Measurements from ENCODE around the gene MS4A15.
"Not testable (repeated sequence)": the region's sequence is repeated elsewhere in the genome, so short reads cannot be mapped to it uniquely, and the experiment has no call there.

Gene MS4A15

DNA sequence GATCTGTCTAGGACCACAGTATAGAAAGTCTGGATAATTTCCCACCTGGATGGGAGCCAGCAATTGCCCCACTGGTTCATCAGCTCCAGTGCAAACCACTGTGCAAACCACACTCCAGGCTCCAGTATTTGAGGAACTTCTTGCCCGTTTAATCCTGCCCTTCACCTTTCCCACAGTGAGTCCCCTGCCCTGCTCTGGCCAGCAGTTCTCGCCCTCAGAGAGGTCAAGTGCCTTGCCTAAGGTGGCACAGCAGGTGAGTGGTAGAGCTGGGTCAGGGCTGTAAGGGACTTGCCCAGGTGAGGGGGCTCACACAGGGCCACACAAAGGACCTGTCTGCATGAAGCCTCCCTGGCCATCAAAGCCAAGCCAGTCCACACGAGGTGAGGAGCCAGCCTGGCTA is 52.6 kb downstream of the MS4A15 start:
- DNase-seq (ENCODE audit: low read depth) = no peak

- DNase-seq (ENCODE audit: low read depth) = no peak
These were observed 53.0 kb downstream of the MS4A15 start for GRCh38 chr11:60809691-60810090.

DNA sequence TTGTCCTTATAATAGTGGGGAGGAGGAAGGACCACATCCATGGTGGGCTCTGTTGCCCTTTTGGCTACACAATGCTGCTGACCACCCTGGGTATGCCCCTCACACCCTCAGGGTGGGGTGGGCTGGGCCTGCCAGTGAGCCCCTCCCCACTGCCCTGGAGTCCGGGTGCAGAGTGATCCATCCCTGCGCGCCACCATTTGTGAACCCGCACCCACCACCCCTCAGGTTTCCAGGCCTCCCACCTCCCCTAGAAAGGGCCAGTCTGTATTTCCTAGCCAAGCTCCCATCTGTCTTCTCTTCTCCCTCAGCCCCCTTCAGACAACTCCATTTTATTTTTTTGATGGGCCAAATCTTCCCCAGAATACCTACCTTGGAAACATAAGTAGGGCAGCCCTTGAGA is 53.5 kb downstream of the MS4A15 start:
- no peak for DNase-seq (ENCODE audit: low read depth)

DNA sequence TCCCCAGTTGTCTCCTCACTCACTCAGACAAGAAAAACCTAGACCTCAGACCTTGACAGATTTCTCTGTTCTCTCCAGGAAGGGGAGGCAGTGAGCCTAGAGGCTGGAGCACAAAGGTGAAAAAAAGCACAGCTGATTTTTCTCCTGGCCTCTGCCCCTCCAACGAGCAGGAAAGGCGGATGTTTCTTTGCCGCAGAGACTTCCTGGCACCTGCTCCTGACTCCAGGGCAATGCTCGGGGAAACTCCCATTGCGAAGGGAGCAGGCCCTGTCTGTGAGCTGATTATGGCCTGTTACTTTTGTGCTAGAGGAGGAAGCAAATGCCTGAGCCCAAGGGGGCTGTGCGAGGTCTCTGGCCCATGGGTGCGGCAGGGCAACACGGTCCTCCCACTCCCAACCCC is 53.9 kb downstream of the MS4A15 start:
- DNase-seq (ENCODE audit: low read depth) = no peak

GRCh38 chr11:60813324-60813723 is 56.7 kb downstream of the MS4A15 start:
- no peak for DNase-seq (ENCODE audit: low read depth)

- DNase-seq (ENCODE audit: low read depth) = no peak
These were observed 57.4 kb downstream of the MS4A15 start for GRCh38 chr11:60814112-60814511.

- no peak for DNase-seq (ENCODE audit: low read depth)
These were observed 60.0 kb downstream of the MS4A15 start for GRCh38 chr11:60816590-60817157.

DNA sequence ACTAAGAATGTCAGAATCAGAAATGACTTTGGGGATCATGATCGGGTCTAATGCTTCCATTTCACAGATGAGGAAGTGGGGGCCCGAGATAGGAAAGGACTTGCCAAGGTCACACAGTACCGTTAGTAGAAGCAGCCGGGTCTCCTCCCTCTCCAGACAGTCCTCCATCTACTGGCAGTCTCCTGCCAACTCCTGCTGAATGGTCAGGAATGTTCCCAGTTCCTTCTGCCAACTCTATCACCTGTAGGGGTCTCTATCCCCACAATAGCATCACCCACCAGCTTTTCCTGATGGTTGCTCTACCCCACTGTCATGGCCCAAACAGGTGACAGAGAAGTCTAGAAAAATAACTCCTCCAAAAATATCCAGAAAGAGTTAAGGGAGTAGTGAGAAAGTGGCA is 61.4 kb downstream of the MS4A15 start:
- no peak for DNase-seq (ENCODE audit: low read depth)

DNA sequence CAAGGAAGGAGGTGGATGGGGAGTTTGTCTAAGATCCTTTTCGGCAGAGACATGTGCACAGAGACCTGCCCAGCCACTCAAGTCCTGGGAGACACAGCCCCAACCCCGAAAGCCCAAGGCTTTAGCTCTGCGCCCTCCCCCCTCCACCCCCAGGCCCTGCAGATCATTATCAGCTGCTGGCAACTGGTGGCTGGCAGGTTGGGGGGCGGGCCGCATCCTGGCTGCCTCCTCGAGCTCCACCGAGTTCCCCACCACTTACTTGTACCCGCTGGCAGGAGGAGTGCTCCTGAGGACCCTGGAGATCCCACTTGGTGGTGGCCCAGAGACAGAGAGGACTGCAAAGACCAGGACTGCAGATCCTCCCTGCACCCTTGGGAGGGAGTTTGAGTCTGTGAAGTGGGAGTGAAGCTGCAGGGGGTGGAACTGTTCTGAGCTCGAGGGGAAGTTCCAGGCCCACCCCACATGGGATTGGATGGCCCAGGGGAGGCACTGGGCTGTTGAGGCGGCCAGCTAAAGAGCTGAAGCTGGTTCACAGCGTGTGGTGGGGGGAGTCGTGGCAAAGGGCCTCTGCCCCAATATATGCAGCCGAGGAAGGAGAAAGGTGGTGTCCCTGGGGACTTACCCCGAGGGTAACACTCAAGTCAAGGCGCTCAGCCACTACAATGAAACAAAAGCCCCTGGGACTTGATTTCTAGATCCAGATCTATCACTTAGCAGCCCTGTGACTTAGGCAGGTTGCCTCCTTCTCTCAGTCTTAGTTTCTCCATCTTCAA is 65.3 kb downstream of the MS4A15 start:
- DNase-seq (ENCODE audit: low read depth) = no peak

GRCh38 chr11:60823745-60824306 is 67.2 kb downstream of the MS4A15 start:
- not testable (repeated sequence) for DNase-seq (ENCODE audit: low read depth)

DNA sequence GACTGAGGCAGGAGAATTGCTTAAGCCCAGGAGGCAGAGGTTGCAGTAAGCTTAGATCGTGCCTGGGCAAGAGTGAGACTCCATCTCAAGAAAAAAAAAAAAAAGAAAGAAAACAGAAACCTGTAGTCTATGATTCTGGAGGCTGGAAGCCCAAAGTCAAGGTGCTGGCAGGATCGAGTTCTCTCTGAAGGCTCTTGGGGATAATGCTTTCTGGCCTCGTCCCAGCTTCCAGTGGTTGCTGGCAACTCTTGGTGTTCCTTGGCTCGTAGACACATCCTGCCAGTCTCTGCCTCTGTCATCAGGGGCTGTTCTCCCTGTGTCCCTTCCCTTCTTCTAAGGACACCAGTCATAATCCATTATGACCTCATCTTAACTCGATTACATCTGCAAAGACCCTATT is 68.5 kb downstream of the MS4A15 start:
- DNase-seq (ENCODE audit: low read depth) = no peak

- no peak for DNase-seq (ENCODE audit: low read depth)
These were observed 69.1 kb downstream of the MS4A15 start for GRCh38 chr11:60825790-60826189.
